Measurements from ENCODE around the gene ASIP. TPM values are rescaled to one million over a fixed set of nuclear protein-coding genes. Genes with fewer than 3 reads are reported as not detected.
"Not testable (repeated sequence)": the region's sequence is repeated elsewhere in the genome, so short reads cannot be mapped to it uniquely, and the experiment has no call there.

Gene ASIP
- total and polyA plus RNA-seq, 12 donors, result 0.46 to 15.1 (median 0.83) TPM; not detected in 5

GRCh38 chr20:34200023-34200422 is 41.2 kb upstream of the ASIP start:
- H3K27ac ChIP-seq, result no peak overlapping the region
- WGBS, 4 donors, result 63 to 75% (median 70%) methylated on average over 2 of the region's 2 CpGs
- no peak for TF ChIP-seq CTCF (IDR thresholded peaks at IDR 0.05)
- TF ChIP-seq POLR2A (IDR thresholded peaks at IDR 0.05), result no peak
- H3K9me3 ChIP-seq (replicated peaks in 1 of 3), result no peaks in the 10 kb centered on the region
- no peaks in the 10 kb centered on the region for H3K4me1 ChIP-seq (replicated peaks in 1 of 2)
- intact Hi-C loops (cut with DNase I), result no loop called here
- no peak for DNase-seq
- no peak overlapping the region for H3K4me3 ChIP-seq
- no peaks in the 10 kb centered on the region for H3K36me3 ChIP-seq (replicated peaks in 1 of 2)
- H3K27me3 ChIP-seq, result peaks cover 3% of the 10 kb centered on the region

- Histone ChIP-seq H3K4me1 (replicated peaks in 1 of 2) (no peaks in the 10 kb centered on the region), H3K27me3 (peaks cover 3% of the 10 kb centered on the region), H3K9me3 (replicated peaks in 1 of 3) (no peaks in the 10 kb centered on the region), H3K27ac (no peak overlapping the region), H3K4me3 (no peak overlapping the region), H3K36me3 (replicated peaks in 1 of 2) (no peaks in the 10 kb centered on the region)
- WGBS, 4 donors, result 79 to 87% (median 83%) methylated on average over 4 of the region's 4 CpGs
- DNase-seq, result no peak
- intact Hi-C loops (cut with DNase I), result no loop called here
- no peak for TF ChIP-seq CTCF (IDR thresholded peaks at IDR 0.05)
- no peak for TF ChIP-seq POLR2A (IDR thresholded peaks at IDR 0.05)
Measured at GRCh38 chr20:34201531-34201930, 39.7 kb upstream of the ASIP start.

GRCh38 chr20:34205172-34205880 is 35.9 kb upstream of the ASIP start:
- H3K4me1 ChIP-seq (replicated peaks in 1 of 2); H3K36me3 ChIP-seq (replicated peaks in 1 of 2); H3K27ac ChIP-seq; H3K4me3 ChIP-seq; DNase-seq; H3K27me3 ChIP-seq; H3K9me3 ChIP-seq (replicated peaks in 1 of 3); intact Hi-C loops (cut with DNase I): not testable (repeated sequence)
- WGBS, 4 donors, result 76 to 79% (median 77%) methylated on average over 21 of the region's 21 CpGs

DNA sequence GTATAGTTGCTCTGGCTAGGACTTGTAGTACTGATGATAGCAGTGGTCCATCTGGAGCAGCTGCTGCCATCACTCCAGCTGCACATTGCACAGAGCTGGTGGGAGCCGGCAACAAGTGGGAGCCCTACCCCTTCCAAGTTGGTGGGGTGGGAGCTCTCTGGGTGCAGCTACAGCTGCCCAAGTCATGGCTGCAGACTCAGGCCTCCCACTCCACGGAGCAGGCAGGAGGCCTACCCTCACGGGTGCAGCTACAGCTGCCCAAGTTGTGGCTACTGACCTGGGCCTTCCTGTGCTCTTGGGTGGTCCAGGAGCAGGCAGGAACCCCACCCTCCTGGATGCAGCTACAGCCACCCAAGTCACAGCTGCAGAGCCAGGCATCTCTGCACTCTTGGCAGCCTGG is 32.1 kb upstream of the ASIP start:
- H3K4me3 ChIP-seq, result no peak overlapping the region
- no peak overlapping the region for H3K27ac ChIP-seq
- TF ChIP-seq POLR2A (IDR thresholded peaks at IDR 0.05) (no peak), CTCF (IDR thresholded peaks at IDR 0.05) (no peak)
- no peak for DNase-seq
- no peaks in the 10 kb centered on the region for H3K4me1 ChIP-seq (replicated peaks in 1 of 2)
- H3K9me3 ChIP-seq (replicated peaks in 1 of 3), result peaks cover 0 to 10% (median 0%) of the 10 kb centered on the region in 3 donors
- no peaks in the 10 kb centered on the region for H3K36me3 ChIP-seq (replicated peaks in 1 of 2)
- H3K27me3 ChIP-seq, result no peaks in the 10 kb centered on the region
- intact Hi-C loops (cut with DNase I), result no loop called here
- 50 to 80% (median 63%) methylated on average over 1 to 3 of the region's 3 CpGs for WGBS, 4 donors

GRCh38 chr20:34210271-34210670 is 31.0 kb upstream of the ASIP start:
- Histone ChIP-seq H3K4me1 (replicated peaks in 1 of 2) (no peaks in the 10 kb centered on the region), H3K36me3 (replicated peaks in 1 of 2) (no peaks in the 10 kb centered on the region), H3K4me3 (no peak overlapping the region), H3K27ac (no peak overlapping the region), H3K27me3 (no peaks in the 10 kb centered on the region), H3K9me3 (replicated peaks in 1 of 3) (peaks cover 0 to 10% (median 0%) of the 10 kb centered on the region in 3 donors)
- intact Hi-C loops (cut with DNase I), result no loop called here
- DNase-seq, result no peak
- TF ChIP-seq CTCF (IDR thresholded peaks at IDR 0.05), result no peak
- WGBS, 4 donors, result 90 to 100% (median 96%) methylated on average over 1 to 4 of the region's 4 CpGs

Measured in adrenal gland (tissue), 12 donors.